GM19395 (cell line): ENCODE results near the gene TRMT10C.

Experiments used
- ATAC-seq: cut with Tn5 transposase; IDR thresholded peaks from one replicate; pipeline ENCODE4 v1.9.1; 2021; ENCODE audit warnings: mild to moderate bottlenecking, moderate library complexity; ENCODE audit not compliant: unreplicated experiment

TRMT10C gene

GRCh38 chr3:101615525-101615924 is 53.9 kb downstream of the TRMT10C start:
- no peak for ATAC-seq
